ENCODE measurements around the gene CD96.
A peak's percentile ranks its signal among the peaks of the same experiment; 100 is the strongest.
"Not testable (repeated sequence)": the region's sequence is repeated elsewhere in the genome, so short reads cannot be mapped to it uniquely, and the experiment has no call there.

Gene CD96, protein sequence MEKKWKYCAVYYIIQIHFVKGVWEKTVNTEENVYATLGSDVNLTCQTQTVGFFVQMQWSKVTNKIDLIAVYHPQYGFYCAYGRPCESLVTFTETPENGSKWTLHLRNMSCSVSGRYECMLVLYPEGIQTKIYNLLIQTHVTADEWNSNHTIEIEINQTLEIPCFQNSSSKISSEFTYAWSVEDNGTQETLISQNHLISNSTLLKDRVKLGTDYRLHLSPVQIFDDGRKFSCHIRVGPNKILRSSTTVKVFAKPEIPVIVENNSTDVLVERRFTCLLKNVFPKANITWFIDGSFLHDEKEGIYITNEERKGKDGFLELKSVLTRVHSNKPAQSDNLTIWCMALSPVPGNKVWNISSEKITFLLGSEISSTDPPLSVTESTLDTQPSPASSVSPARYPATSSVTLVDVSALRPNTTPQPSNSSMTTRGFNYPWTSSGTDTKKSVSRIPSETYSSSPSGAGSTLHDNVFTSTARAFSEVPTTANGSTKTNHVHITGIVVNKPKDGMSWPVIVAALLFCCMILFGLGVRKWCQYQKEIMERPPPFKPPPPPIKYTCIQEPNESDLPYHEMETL

GRCh38 chr3:111541911-111542483 lies at the start of gene CD96:
CD96 (plus strand) TSS chr3:111542197; CDS start chr3:111542249, 52 bp downstream.
- DNase-seq: no peak

DNA sequence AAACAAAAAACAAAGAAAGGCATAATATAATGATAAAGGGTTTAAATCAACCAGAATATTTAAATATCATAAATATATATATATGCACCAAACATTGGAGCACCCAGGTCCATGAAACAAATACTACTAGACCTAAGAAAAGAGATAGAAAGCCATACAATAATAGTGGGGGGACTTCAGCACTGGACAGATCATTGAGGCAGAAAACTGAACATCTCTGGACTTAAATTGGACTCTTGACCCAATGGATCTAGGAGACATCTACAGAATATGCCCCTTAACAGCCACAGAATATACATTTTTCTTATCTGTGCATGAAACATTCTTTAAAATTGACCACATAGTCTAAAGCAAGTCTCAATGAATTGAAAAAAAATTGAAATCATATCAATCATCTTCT lies 48.7 kb upstream of the CD96 start:
- DNase-seq: no peak

- DNase-seq: no peak
Observed at GRCh38 chr3:111496894-111497559, 45.0 kb upstream of the CD96 start.

DNA sequence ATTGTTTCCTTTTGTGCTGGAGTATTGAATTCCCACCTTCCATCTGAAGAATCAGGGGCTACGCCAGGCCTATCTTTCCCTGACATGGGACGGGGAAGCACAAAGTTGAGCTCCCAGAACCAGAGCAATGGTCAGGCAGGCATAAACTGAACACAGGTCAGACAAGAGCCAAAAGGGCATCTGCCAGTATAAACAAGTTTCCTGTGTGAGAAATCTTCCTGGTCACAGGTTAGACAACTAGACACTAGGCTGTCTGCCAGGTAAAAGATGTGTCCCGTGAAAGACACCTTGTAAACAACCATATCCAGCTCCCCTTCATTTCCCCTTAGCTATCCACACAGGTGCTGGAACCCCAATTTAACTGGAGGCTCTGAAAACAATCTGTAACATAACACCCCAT lies 44.0 kb upstream of the CD96 start:
- DNase-seq: no peak

DNA sequence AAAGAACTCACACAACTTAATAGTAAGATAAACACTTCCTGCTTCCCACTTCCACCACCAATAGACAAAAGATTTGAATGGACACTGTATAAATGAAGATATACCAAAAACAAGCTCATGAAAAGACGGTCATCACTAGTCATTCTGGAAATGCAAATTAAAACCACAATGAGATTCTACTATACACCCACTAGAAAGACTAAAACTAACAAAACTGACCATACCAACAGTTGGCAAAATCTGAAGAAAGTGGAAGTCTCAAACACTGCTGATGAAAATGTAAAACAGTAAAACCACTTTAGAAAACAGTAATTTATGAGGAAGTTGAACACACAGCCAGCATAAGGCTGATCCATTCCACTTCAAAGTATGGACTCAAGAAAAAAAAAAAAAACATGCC lies 35.6 kb upstream of the CD96 start:
- no peak for DNase-seq

DNA sequence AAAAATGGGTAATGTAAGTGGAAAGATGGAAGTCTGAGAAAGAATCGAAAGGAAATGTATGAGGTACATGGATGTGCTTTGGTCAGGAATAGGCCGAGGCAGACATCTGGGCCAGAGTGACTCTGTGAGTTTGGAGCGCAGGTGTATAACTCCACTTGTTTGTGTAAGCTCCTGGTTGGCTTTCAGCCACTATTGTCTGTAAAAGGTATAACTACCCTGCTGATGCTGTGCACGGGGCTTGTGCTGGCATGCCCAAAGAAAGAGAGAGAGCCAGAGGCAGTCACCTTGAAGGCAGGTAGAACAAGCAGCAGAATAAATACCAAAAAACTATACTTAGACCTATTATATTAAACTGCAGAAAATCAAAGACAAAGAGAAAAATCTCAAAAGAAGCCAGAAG lies 32.7 kb upstream of the CD96 start:
- DNase-seq: no peak

DNA sequence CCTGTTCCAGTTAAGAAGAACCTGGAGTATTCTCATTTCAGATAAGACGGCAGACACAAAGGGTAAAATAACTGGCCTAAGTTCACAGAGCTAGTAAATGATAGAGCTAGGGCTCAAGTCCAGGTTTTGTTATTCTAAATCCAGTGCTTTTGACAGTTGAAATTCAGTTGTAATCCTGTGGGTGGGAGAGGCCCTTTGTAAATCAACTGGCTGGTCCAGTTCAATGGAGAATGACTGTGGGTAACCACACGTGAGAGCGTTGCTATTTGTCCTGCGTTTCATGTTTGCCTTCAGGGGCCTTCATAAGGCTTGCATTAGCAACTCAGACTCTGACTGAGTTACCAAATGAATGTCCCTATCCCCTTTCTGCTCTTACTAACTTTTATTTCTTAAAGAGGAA lies 24.2 kb upstream of the CD96 start:
- no peak for DNase-seq

DNA sequence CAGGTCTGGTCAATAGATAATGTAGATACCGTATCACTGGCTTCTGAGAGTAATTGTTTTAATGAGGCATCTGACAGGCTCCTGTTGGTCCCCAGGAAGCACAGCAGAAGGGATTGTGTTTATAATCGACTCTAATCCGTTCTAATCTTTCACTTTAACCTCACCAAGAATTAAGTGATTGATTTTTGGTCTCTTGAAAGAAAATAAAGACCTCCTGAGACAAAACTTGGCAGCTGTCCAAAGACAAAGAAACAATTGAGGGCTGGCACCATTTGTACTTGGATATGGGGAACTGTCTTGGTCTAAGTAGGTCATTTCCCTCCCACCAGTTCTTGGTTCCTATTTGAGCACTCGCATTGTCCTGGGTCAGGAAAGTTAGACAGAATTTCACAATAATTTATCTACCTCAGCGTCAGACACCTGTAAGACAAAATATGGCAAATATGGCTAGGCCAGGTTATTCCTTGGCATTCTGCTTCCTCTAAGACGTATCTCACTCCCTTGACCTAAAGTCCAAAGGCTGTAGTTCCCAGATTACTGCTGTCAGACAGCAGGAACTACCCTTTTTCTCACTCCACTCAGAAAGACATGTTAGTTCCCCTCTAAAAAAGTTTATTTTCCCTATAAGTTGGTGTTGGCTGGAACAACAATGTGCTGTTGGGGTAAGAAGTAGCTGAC lies 22.7 kb upstream of the CD96 start:
- DNase-seq: no peak

DNA sequence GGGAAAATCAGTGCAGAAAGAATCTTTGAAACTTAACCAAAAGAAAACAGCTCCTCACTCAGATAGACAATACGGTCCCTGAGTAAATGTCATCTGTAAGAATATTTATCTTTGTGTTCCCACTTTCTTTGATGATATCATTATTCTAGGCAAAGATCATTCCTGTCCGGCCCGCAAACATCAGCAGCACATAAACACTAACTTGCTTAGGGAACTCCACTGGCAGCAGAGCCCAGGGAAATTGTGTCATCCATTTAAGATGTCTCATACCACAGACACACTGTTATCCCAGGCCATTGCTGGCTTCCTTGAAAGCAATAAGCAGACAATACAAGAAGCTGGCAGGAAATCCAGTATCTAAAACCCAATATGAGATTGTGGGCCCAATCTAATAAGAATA lies 20.1 kb upstream of the CD96 start:
- no peak for DNase-seq

GRCh38 chr3:111524486-111524885 lies 17.5 kb upstream of the CD96 start:
- DNase-seq: not testable (repeated sequence)

DNA sequence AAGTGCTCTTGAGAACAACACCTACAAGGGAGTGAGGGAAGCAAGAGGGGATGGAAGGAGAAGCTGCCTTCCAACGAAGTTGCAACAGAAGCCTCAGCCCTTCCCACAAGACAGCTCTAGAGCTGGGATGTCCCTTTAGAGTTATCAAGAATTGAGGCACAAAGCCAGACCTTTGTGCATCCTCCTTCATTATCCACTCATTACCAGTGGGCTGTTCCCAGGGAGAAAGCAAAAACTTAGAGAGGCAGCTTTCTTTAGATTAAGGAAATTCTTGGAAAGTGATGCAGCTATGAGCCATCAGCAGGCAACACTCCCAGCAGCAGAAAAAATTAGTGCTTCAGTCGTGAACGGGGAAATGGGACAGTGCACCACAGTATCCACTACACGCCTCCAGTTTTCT lies 10.6 kb upstream of the CD96 start:
- no peak for DNase-seq

DNA sequence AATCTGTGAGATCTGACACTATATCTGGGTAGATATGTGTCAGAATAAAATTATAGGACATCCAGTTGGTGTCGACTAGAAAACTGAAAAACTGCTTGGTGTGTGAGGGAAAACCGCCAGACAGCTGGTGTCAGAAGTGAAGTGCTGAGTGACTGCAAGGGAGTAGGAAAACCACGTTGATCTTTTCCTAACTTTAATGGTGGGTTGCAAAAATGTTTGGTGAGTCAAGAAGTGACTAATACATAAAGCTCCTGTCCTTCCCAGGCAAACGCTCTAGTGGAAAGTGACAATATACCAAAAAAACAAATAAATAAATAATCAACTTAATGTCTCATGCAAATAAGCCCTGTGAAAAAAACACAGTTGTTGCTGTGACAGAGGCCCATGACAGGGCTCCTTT lies 7.3 kb upstream of the CD96 start:
- DNase-seq: no peak

DNA sequence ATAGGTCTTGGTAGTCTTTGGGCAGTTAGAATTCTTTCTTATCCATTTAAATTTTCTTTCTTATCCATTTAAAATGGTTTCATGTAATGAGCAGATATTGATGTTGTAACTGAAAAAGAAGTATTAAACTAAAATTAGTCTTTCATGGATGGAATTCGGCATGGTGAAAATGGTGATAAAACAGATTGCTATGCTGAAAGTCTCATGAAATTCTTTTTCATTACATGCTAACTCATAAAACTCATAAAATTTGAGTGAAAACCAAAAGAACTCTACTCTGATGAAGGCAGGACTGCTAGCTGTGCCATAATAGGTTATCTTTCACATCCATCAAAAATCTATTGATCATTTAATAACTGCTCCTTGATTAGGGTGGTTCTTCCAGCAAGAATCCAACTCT lies 3.9 kb upstream of the CD96 start:
- DNase-seq: no peak

- no peak for DNase-seq
Observed at GRCh38 chr3:111538681-111539083, 3.3 kb upstream of the CD96 start.

GRCh38 chr3:111539351-111540331 lies 2.4 kb upstream of the CD96 start:
- peak; percentile 45 for DNase-seq

DNA sequence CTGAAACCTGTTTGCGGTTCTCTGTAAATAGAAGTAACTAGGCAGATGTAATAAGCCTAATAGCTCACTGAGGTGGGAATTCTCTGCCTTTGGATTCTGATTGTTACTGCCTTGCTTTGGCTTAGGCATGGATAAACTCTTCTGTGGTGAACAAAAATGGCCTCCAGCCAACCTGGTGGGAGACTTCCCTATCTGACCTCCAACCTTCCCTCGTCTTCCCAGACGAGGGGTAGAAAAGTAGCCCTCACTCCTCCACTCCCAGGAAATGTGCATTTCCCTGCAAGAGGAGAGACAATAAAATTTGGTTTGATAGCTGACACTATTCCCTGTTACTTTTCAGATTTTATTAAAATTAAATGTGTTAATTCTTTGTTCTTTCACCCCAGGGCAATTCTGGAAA lies 606 bp upstream of the CD96 start:
- DNase-seq: no peak

- no peak for DNase-seq
Observed at GRCh38 chr3:111542611-111543300, 759 bp downstream of the CD96 start.

- no peak for DNase-seq
Observed at GRCh38 chr3:111545349-111545748, 3.4 kb downstream of the CD96 start.

GRCh38 chr3:111547631-111548030 lies 5.6 kb downstream of the CD96 start:
- no peak for DNase-seq

GRCh38 chr3:111548092-111548491 lies 6.1 kb downstream of the CD96 start:
- DNase-seq: no peak

- no peak for DNase-seq
Observed at GRCh38 chr3:111548756-111549155, 6.8 kb downstream of the CD96 start.
